Activated CD4-positive, CD25-positive, alpha-beta regulatory T cell (primary cell): ENCODE measurements around the gene ZSWIM7.

Experiments
- DNase-seq, 4 experiments: peaks; one replicate each; lab custom pipeline; 2025; lab: John Stamatoyannopoulos, UW

Gene ZSWIM7, protein sequence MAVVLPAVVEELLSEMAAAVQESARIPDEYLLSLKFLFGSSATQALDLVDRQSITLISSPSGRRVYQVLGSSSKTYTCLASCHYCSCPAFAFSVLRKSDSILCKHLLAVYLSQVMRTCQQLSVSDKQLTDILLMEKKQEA

GRCh38 chr17:15999141-15999973 lies at the start of gene ZSWIM7, which contains the start of gene TTC19:
ZSWIM7 (minus strand) TSS chr17:15999704; CDS start chr17:15999594, 110 bp downstream.
TTC19 (plus strand) TSS chr17:15999824; CDS start chr17:15999849, 25 bp downstream.
- DNase-seq, result peak; percentile 79 to 84 (median 81)

DNA sequence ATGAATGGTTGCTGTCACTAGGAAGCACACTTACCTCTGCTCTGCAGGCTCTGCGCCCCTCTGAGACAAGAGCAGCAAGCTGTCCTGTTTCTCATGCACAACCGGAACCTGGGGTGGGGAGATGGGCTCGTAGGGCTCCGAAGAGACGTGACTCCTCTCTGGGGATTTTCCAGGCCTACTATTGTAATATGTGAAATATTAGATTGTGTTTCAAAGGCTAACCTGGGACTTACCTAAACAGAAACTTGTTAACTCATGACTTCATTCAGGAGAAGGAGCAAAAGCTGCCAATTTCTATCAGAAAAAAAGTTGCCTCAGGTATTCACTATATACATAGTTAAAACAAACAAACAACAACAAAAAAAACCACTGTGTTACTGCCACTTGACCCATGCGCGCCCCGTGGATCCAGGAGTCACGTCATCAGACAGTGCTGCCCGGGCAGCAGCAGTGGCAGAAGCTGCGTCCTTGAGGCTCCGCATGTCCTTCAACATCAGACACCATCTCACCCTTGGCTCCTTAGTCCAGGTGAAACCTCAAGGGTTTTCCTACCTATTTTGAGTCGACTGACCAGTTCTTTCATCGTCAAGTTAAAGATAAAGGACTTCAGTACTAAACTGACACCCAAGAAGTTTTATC lies 49.4 kb upstream of the ZSWIM7 start:
- no peak for DNase-seq

DNA sequence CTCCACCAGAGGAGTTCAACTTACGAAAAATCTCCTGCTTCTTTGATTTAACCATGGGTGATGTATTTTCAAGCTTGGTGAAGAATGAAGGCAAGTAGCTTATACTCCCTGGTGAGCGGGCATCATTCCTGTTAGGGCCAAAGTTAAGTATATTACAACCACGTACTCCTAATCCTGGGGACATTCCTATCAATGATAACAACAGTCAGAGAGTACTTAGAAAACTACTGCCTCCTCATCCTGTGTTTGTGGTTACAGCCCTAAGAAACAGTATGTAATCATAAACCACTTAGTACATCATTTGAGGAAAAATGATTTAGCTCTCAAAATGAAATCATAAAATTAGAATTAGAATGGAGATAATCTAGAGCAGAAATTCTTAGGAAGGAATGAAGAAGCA lies 47.5 kb upstream of the ZSWIM7 start:
- no peak for DNase-seq

DNA sequence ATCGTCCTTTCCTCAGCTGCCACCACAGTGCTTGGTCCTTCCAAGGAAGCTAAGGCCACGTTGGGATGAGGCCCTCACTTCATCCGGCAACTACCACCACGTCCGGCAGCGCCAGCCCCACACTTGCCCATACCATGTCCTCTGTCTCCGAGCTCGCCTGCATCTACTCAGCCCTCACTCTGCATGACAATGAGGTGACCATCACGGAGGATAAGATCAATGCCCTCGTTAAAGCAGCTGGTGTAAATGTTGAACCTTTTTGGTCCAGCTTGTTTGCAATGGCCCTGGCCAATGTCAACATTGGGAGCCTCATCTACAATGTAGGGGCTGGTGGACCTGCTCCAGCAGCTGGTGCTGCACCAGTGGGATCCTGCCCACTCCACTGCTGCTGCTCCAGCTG lies 45.0 kb upstream of the ZSWIM7 start:
- DNase-seq, result no peak

DNA sequence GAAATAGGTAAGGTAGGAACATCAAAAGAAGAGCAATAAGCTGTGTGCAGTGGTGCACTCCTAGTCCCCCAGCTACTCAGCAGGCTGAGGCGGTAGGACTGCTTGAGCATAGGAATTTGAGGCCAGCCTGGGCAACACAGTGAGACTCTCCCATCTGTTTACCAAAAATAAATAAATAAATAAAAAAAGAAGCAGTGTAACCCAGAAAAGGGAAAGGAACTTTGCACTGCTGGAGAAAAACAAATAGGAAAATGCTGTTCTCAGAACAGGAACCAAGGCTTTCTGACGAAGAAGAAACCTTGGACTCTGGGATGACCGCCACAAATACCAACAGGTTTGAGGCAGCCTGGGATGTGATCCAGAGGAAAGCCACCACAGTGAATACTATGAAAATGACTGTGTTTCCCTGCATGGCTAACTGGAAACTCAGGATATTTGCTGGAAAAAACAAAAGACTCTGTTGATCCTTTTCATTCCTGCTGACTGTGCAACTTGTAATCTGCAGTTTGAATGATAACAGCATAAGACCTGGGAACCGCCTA lies 41.3 kb upstream of the ZSWIM7 start:
- DNase-seq, result no peak

- no peak for DNase-seq
These were observed 38.1 kb upstream of the ZSWIM7 start for GRCh38 chr17:16037636-16038035.

DNA sequence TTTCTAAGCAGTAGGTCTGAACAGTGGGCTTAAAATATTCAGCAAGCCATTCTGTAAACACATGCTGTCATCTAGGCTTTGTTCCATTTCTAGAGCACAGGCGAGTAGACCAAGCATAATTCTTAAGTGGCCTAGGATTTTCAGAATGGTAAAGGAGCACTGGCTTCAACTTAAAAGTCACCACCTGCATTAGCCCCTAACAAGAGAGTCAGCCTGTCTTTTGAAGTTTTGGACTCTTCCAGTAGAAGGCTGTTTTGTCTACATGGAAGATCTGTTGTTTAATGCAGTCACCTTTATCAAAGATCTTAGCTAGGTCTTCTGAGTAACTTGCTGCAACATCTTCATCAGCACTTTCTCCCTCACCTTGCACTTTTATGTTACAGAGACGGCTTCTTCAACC lies 36.8 kb upstream of the ZSWIM7 start:
- DNase-seq, result no peak

DNA sequence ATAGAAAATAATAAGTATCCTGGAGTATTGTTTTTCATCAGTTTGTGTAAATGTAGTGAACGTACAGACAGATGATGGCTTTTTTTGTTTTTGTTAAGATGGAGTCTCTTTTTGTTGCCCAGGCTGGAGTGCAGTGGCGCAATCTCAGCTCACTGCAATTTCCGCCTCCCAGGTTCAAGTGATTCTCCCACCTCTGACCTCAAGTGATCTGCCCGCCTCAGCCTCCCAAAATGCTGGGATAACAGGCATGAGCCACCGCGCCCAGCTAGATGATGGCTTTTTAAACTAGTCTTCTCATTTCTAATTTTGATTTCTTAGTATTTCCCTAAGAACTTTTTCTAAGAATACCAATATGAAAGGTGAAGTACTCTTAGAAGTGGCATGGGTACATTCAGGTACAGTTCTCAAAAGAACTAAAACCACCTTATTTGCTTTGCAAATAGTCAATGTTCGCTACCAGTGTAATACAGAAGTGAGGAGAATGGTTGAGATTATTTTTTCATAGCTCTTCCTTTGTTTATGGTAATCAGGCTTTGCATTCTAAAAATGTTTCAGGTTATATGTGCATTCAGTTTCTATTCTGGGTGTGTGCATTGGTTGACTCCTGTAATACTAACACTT lies 34.3 kb upstream of the ZSWIM7 start:
- DNase-seq, result no peak

GRCh38 chr17:16027708-16028584 lies 28.4 kb upstream of the ZSWIM7 start:
- peak in 1 of 4 experiments; percentile 8 for DNase-seq

DNA sequence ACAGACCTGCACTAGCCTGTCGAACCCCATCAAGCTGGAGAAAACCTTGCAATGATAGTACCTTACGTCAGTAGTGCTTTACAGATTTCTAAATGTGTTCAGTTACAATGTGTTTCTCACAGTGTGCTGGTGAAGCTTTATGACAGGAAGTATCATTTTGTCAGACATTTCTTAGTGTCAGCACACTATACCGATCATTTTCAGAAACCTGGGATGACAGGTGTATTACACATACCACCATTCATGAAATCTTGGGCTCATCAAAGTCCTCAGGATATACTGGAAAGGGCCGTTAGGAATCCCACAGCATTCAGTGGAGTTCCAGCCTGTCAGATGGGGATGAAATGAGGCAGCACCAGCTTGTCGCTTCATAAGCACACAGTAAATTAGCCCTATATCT lies 27.4 kb upstream of the ZSWIM7 start:
- no peak for DNase-seq

DNA sequence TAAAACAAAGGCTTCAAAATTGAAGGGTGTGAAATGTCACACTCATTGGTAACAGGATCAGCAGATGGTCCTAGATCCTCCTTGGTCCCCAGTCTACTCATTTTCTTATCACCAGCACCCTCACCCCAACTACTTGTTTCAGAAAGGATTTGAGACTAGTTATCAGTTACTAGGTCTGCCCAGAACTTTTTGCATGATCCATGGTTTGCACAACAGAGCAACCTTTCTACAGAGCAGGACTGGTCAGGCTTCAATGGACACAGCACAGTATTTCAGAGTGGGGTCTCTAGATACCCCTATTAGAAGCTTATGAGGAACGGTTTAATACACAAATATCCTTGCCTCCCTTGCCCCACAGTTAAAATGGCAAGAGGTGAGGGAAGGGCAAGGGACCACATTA lies 25.7 kb upstream of the ZSWIM7 start:
- no peak for DNase-seq

DNA sequence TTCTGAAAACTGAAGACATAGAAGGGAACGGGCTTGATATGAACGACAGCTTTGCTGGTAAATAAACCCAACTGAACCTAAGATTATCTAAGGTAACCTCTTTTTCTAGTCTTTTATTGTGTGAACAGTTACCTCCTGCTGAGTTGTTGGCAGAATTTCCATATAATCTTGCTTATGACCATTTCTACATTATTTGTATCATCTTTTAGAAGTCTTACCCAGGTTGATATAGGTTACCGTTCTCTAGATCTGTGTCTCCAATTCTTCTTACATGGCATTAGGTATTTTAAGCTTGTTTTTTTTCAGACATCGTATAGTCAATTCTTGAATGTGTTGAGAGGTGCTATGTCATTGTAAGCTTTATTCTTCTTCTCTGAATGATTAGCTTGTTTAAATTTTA lies 24.4 kb upstream of the ZSWIM7 start:
- DNase-seq, result no peak

- no peak for DNase-seq
These were observed 19.8 kb upstream of the ZSWIM7 start for GRCh38 chr17:16019347-16019746.

DNA sequence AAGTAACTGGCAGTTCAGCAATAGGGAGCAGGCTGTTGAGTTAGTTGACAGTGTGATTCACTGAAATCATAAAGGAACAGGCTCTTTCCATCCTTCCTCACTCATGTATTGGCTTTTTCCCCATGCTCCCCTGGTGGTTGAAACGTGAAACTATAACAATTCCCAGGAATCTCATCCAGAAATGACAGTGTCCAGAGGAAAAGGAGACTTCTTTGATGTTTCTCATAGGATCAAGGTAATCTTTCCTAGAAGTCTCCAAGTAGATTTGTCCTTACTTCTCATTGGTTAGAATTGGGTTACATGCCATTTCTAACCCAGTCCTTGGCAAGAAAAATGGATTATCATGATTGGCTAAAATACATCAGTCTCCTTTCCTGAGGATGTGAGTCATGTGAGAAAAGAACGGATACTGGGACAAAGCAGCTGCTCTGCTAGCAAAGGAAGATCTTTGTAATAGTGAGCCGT lies 14.5 kb upstream of the ZSWIM7 start:
- no peak for DNase-seq

- DNase-seq, result no peak
These were observed 7.9 kb upstream of the ZSWIM7 start for GRCh38 chr17:16007439-16007838.

GRCh38 chr17:16005636-16006035 lies 6.1 kb upstream of the ZSWIM7 start:
- DNase-seq, result no peak

- no peak for DNase-seq
These were observed 4.3 kb upstream of the ZSWIM7 start for GRCh38 chr17:16003841-16004240.

GRCh38 chr17:16002708-16003260 lies 3.3 kb upstream of the ZSWIM7 start:
- no peak for DNase-seq

DNA sequence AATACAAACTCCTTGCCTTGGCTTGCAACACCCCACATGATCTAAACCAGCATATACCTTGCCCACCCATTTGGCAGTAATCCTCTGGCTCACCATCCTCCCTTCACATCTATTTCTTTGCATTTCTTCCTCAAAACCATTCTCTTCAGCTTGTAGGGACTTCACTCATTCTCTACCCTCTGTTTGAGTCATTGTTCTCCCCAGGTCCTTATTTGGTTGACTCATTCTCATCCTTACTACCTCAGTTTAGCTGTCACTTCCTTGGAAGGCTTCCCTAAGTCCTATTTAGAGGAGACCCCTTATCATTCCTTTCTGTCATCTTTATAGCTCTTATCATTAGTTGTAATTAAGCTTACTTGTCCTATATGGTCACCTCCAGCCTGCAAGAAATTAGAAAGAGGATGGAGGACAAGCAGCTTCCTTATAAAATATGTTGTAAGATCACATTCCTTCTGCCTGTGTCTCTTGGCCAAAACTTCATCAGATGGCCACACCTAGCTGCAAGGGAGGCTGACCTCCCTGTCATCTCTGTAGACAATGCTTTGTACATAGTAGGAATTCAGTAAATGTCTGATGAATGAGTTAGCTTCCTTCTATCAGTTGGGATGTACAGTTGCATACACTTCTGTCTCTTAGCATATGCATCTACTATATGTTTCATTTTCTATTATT lies 1.9 kb upstream of the ZSWIM7 start:
- DNase-seq, result no peak
